IMR-90 (cell line): ENCODE measurements around the gene NPBWR2. TPM values are rescaled to one million over a fixed set of nuclear protein-coding genes. Genes with fewer than 3 reads are reported as not detected.

Experiments used
- ATAC-seq: fragments of 200-7000 bp; cut with Tn5 transposase; 2 replicates; pipeline ENCODE4 v1.9.1; 2020; ENCODE audit warnings: low read depth, mild to moderate bottlenecking, moderate library complexity
- BruUV-seq: library from RNA; stranded (reverse); fragments of 400-500 nt; replicated peaks from 2 replicates; lab custom pipeline; 2021; lab: Mats Ljungman, UMichigan
- CTCF ChIA-PET: fragments of 300-600 bp; formaldehyde crosslinking; extraction: SDS; loops from one replicate; lab custom pipeline; 2021; ENCODE audit warnings: antibody characterized with exemption; lab: Yijun Ruan, JAX
- POLR2A ChIA-PET: fragments of 300-600 bp; sonication (Branson Sonifier 250); formaldehyde crosslinking; loops from one replicate; lab custom pipeline; 2022; ENCODE audit warnings: antibody characterized with exemption; ENCODE audit not compliant: unreplicated experiment; lab: Charles Lee
- DNase-seq: peaks from one replicate; pipeline ENCODE4 v3.0.0; 2013
- H2AFZ ChIP-seq: replicated peaks from 2 replicates; pipeline ENCODE3; 2013; ENCODE audit warnings: low read length, mild to moderate bottlenecking; ENCODE audit not compliant: poor library complexity
- H2AK5ac ChIP-seq: 2 replicates; pipeline ENCODE4 v1.6.1; 2013; ENCODE audit warnings: low read depth, low read length, inconsistent platforms
- H2AK9ac ChIP-seq: replicated peaks from 2 replicates; pipeline ENCODE3; 2013; ENCODE audit warnings: mild to moderate bottlenecking, low read depth, low read length, moderate library complexity; ENCODE audit not compliant: poor library complexity
- H2BK120ac ChIP-seq: 2 replicates; pipeline ENCODE4 v1.6.1; 2013; ENCODE audit warnings: low read depth, low read length, inconsistent platforms
- H2BK15ac ChIP-seq: 3 replicates; pipeline ENCODE4 v1.6.1; 2013; ENCODE audit warnings: low read depth, low read length, inconsistent platforms
- H2BK20ac ChIP-seq: 2 replicates; pipeline ENCODE4 v1.6.1; 2013; ENCODE audit warnings: low read depth, mild to moderate bottlenecking, inconsistent platforms, low read length, moderate library complexity
- H2BK5ac ChIP-seq: 2 replicates; pipeline ENCODE4 v1.6.1; 2013; ENCODE audit warnings: mild to moderate bottlenecking, low read depth, low read length, inconsistent platforms; ENCODE audit not compliant: poor library complexity, severe bottlenecking
- H3K14ac ChIP-seq: replicated peaks from 2 replicates; pipeline ENCODE4 v1.6.1; 2013; ENCODE audit warnings: low read depth, low read length, inconsistent platforms
- H3K18ac ChIP-seq: 2 replicates; pipeline ENCODE4 v1.6.1; 2013; ENCODE audit warnings: low read depth, low read length, control low read depth
- H3K23ac ChIP-seq: 2 replicates; pipeline ENCODE4 v1.6.1; 2013; ENCODE audit warnings: low read depth, low read length, inconsistent platforms
- H3K27ac ChIP-seq: 2 replicates; pipeline ENCODE4 v1.5.1; 2013; ENCODE audit warnings: mild to moderate bottlenecking, control low read depth, low read length; ENCODE audit not compliant: insufficient read depth
- H3K27me3 ChIP-seq: 2 replicates; pipeline ENCODE4 v1.6.1; 2013; ENCODE audit warnings: low read length; ENCODE audit not compliant: control insufficient read depth, insufficient read depth
- H3K36me3 ChIP-seq: 2 replicates; pipeline ENCODE4 v1.6.1; 2013; ENCODE audit warnings: low read length, mixed read lengths; ENCODE audit not compliant: control insufficient read depth, insufficient read depth
- H3K4ac ChIP-seq: 2 replicates; pipeline ENCODE4 v1.6.1; 2013; ENCODE audit warnings: low read depth, low read length, inconsistent platforms
- H3K4me1 ChIP-seq: 2 replicates; pipeline ENCODE4 v1.6.1; 2013; ENCODE audit warnings: low read length, mixed read lengths; ENCODE audit not compliant: control insufficient read depth, insufficient read depth
- H3K4me2 ChIP-seq: 2 replicates; pipeline ENCODE4 v1.6.1; 2013; ENCODE audit warnings: low read depth, mild to moderate bottlenecking, control low read depth, low read length, moderate library complexity
- H3K4me3 ChIP-seq: 2 replicates; pipeline ENCODE4 v1.5.1; 2013; ENCODE audit warnings: low read depth, mild to moderate bottlenecking, control low read depth, low read length, moderate library complexity; ENCODE audit not compliant: insufficient read depth
- H3K56ac ChIP-seq: 2 replicates; pipeline ENCODE4 v1.6.1; 2013; ENCODE audit warnings: low read length, inconsistent platforms; ENCODE audit not compliant: insufficient read depth; ENCODE audit errors: extremely low read depth
- H3K79me1 ChIP-seq, 2 experiments: 2 replicates each; pipeline ENCODE4 v1.6.1; 2013; ENCODE audit warnings: low read length in 2 of 2, inconsistent platforms in 1 of 2, low read depth in 1 of 2
- H3K9ac ChIP-seq: 2 replicates; pipeline ENCODE4 v1.6.1; 2013; ENCODE audit warnings: low read depth, low read length, control low read depth
- H3K9me1 ChIP-seq: 2 replicates; pipeline ENCODE4 v1.6.1; 2013; ENCODE audit warnings: low read length, inconsistent platforms; ENCODE audit not compliant: insufficient read depth
- H3K9me3 ChIP-seq: 2 replicates; pipeline ENCODE4 v1.6.1; 2013; ENCODE audit warnings: low read length; ENCODE audit not compliant: control insufficient read depth, insufficient read depth
- H4K20me1 ChIP-seq: 2 replicates; pipeline ENCODE4 v1.6.1; 2013; ENCODE audit warnings: low read length, inconsistent platforms; ENCODE audit not compliant: insufficient read depth
- H4K5ac ChIP-seq: 2 replicates; pipeline ENCODE4 v1.6.1; 2013; ENCODE audit warnings: mild to moderate bottlenecking, low read depth, low read length, control low read depth
- H4K8ac ChIP-seq, 2 experiments: 2 replicates each; pipeline ENCODE4 v1.6.1; 2013; ENCODE audit warnings: low read depth in 2 of 2, low read length in 2 of 2, control low read depth in 1 of 2, inconsistent platforms in 1 of 2
- H4K91ac ChIP-seq: 2 replicates; pipeline ENCODE4 v1.6.1; 2013; ENCODE audit warnings: low read depth, low read length, inconsistent platforms; ENCODE audit not compliant: insufficient read depth
- BHLHE40 ChIP-seq: fragments of 150-350 bp; IDR thresholded peaks from 2 replicates; pipeline ENCODE4 v1.6.1; 2016; ENCODE audit warnings: mild to moderate bottlenecking, low read depth, low read length
- CEBPB ChIP-seq: IDR thresholded peaks from 2 replicates; pipeline ENCODE4 v1.6.1; 2012; ENCODE audit warnings: low read depth, low read length, improper control_type of control experiment
- CHD1 ChIP-seq: IDR thresholded peaks from 2 replicates; pipeline ENCODE4 v1.6.1; 2012; ENCODE audit warnings: low read depth, low read length, improper control_type of control experiment
- ELK1 ChIP-seq: fragments of 150-350 bp; IDR thresholded peaks from 2 replicates; pipeline ENCODE4 v1.6.1; 2016; ENCODE audit warnings: low read depth, mild to moderate bottlenecking, low read length, moderate library complexity, borderline replicate concordance
- FOS ChIP-seq: fragments of 150-350 bp; IDR thresholded peaks from 2 replicates; pipeline ENCODE4 v1.6.1; 2016; ENCODE audit warnings: low read depth, low read length
- MAFK ChIP-seq: IDR thresholded peaks from 2 replicates; pipeline ENCODE4 v1.6.1; 2012; ENCODE audit warnings: low read depth, low read length, improper control_type of control experiment
- MAZ ChIP-seq: IDR thresholded peaks from 2 replicates; pipeline ENCODE4 v1.6.1; 2012; ENCODE audit warnings: low read depth, mild to moderate bottlenecking, low read length, improper control_type of control experiment, moderate library complexity, borderline replicate concordance
- MXI1 ChIP-seq: IDR thresholded peaks from 2 replicates; pipeline ENCODE4 v1.6.1; 2012; ENCODE audit warnings: low read depth, mild to moderate bottlenecking, low read length, moderate library complexity, borderline replicate concordance
- POLR2A ChIP-seq: IDR thresholded peaks from 2 replicates; pipeline ENCODE4 v1.6.1; 2012; ENCODE audit warnings: mild to moderate bottlenecking, low read depth, low read length
- RAD21 ChIP-seq: IDR thresholded peaks from 2 replicates; pipeline ENCODE4 v1.6.1; 2012; ENCODE audit warnings: low read length, improper control_type of control experiment
- RCOR1 ChIP-seq: IDR thresholded peaks from 2 replicates; pipeline ENCODE4 v1.6.1; 2012; ENCODE audit warnings: mild to moderate bottlenecking, low read length, improper control_type of control experiment; ENCODE audit not compliant: insufficient replicate concordance
- RFX5 ChIP-seq: IDR thresholded peaks from 2 replicates; pipeline ENCODE4 v1.8.0; 2012; ENCODE audit warnings: low read depth, mild to moderate bottlenecking, low read length, moderate library complexity
- SMC3 ChIP-seq: fragments of 150-350 bp; IDR thresholded peaks from 2 replicates; pipeline ENCODE4 v1.6.1; 2016; ENCODE audit warnings: low read depth, mild to moderate bottlenecking, antibody characterized with exemption, low read length, moderate library complexity
- USF2 ChIP-seq: fragments of 150-350 bp; IDR thresholded peaks from 2 replicates; pipeline ENCODE4 v1.6.1; 2017; ENCODE audit warnings: mild to moderate bottlenecking, antibody characterized with exemption, low read length, low read depth
- WGBS, 2 experiments: methylation state at CpG; one replicate each; pipeline versions ENCODE4 v1.1.5 to v1.1.7; 2013; ENCODE audit warnings: missing lambda C conversion rate in 2 of 2; ENCODE audit not compliant: insufficient read length in 1 of 2; ENCODE audit errors: extremely low coverage in 2 of 2; 5-methylcytosine and 5-hydroxymethylcytosine counted together
- dilution Hi-C: fragments of 300-500 bp; cut with HindIII; formaldehyde crosslinking; loops from one replicate; pipeline ENCODE4 v1.14.3; 2018; ENCODE audit warnings: low sequenced_read_pairs; ENCODE audit not compliant: unreplicated experiment
- in situ Hi-C: fragments of 300-500 bp; cut with MboI; formaldehyde crosslinking; loops from 3 replicates; pipeline ENCODE4 v1.14.3; 2019; ENCODE audit warnings: low sequenced_read_pairs, inconsistent platforms, mixed read lengths
- intact Hi-C: fragments of 100-400 bp; cut with micrococcal nuclease; formaldehyde crosslinking; loops from 2 replicates; pipeline ENCODE4 v1.10.0; 2022
- polyA plus RNA-seq, 3 experiments: library from polyadenylated mRNA; depleted of rRNA; stranded (reverse); fragments of >200 nt; gene quantifications; 2 replicates each; pipeline ENCODE4 v1.2.3, GENCODE V29; 2012; ENCODE audit warnings: low replicate concordance in 1 of 3
- total RNA-seq: library from RNA; depleted of rRNA; stranded (reverse); fragments of >200 nt; gene quantifications from 2 replicates; pipeline ENCODE4 v1.2.3, GENCODE V29; 2012

NPBWR2 gene
- total and polyA plus RNA-seq, 2 of the 4 experiments (the other 2 are of a cell fraction), result not detected

- Histone ChIP-seq H4K91ac (no peak overlapping the region), H3K9me1 (no peaks in the 10 kb centered on the region), H3K9me3 (peaks cover 11% of the 10 kb centered on the region), H3K36me3 (no peaks in the 10 kb centered on the region), H2AK9ac (no peak overlapping the region), H3K27ac (no peak overlapping the region), H3K79me1 (no peaks in the 10 kb centered on the region), H3K4me2 (no peak overlapping the region), H2BK15ac (no peak overlapping the region), H3K4me1 (no peaks in the 10 kb centered on the region), H4K20me1 (no peaks in the 10 kb centered on the region), H2AK5ac (no peak overlapping the region), H2AFZ (no peak overlapping the region), H3K14ac (no peak overlapping the region), H2BK5ac (no peak overlapping the region), H3K4me3 (no peak overlapping the region), H3K18ac (no peak overlapping the region), H2BK20ac (no peak overlapping the region), H3K56ac (no peak overlapping the region), H3K4ac (no peak overlapping the region), H2BK120ac (no peak overlapping the region), H4K5ac (no peak overlapping the region), H4K8ac (no peak overlapping the region), H3K27me3 (peaks cover 8% of the 10 kb centered on the region), H3K23ac (no peak overlapping the region), H3K9ac (no peak overlapping the region)
- WGBS, 2 experiments, result no CpG with 5 or more reads among the region's 7 CpGs
- TF ChIP-seq MXI1 (no peak), RAD21 (no peak), POLR2A (no peak), RFX5 (no peak), BHLHE40 (no peak), SMC3 (no peak), CHD1 (no peak), USF2 (no peak), RCOR1 (no peak), ELK1 (no peak), FOS (no peak), MAFK (no peak), MAZ (no peak), CEBPB (no peak)
- no peak for DNase-seq
- in situ Hi-C loops (no loop called here), dilution Hi-C loops (no loop called here), intact Hi-C loops (no loop called here)
- POLR2A ChIA-PET, result no interaction called here
- no TSS peak for BruUV-seq
- CTCF ChIA-PET, result no interaction called here
- no peak for ATAC-seq
Measured at GRCh38 chr20:64146301-64146935, 39.1 kb upstream of the NPBWR2 start.
